ENCODE results near the gene LEFTY2. TPM values are rescaled to one million over a fixed set of nuclear protein-coding genes. Genes with fewer than 3 reads are reported as not detected.
A peak's percentile ranks its signal among the peaks of the same experiment; 100 is the strongest.

Gene LEFTY2
- total RNA-seq, 1 donor from 2014 or later, result 1.2 TPM

DNA sequence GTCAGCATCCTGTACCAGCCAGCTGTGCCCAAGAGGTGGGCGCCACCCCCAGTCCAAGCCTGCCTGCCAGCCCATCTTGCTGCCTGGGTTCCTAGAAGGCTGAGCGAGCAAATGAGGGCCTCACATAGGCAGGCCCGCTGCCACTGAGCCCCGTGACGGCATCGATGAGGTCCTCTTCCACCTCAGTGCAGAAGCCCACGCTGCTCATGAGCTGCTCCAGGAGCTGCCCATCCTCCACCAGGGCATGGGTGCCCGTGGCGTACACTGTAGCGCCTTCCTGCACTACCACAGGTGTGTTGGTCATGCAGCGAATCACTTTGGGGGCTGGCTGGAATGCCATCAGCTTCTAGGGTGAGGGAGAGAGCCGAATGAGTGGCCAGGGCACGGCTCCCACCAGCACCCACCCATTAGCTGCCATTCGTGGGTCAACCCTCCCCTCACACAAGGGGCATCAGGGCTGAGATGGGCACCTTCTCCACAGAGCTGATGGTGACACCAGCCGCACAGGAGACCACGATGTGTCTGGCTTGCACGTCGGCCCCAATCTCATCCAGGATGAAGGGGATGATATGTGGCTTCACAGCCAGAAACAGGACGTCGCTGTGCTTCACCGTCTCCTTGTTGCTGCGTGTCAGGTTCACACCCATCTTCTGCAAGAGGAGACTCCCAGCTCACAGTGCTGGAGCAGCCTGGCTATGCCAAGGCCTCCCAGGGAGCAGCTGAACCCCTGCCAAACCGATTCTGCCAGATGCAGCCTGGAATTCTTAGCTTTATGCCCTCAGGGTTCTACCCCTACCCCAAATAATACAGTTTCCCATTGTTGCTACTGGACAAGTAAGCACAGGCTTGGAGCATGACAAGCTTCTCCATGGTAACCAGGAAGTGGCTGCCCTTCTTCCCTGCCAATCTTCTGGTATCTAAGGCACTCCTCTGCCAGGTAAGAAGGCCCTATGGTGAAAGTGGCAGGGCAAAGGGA lies 19.0 kb downstream of the LEFTY2 start:
- H3K27me3 ChIP-seq (ENCODE audit: low read depth), result no peaks in the 10 kb centered on the region
- DNase-seq (peak; percentile 35), ATAC-seq (no peak)
- peaks cover 33% of the 10 kb centered on the region for H3K36me3 ChIP-seq
- intact Hi-C loops (cut with DNase I), result no loop called here
- H3K4me3 ChIP-seq, result no peak overlapping the region
- TF ChIP-seq, protein P1, sequence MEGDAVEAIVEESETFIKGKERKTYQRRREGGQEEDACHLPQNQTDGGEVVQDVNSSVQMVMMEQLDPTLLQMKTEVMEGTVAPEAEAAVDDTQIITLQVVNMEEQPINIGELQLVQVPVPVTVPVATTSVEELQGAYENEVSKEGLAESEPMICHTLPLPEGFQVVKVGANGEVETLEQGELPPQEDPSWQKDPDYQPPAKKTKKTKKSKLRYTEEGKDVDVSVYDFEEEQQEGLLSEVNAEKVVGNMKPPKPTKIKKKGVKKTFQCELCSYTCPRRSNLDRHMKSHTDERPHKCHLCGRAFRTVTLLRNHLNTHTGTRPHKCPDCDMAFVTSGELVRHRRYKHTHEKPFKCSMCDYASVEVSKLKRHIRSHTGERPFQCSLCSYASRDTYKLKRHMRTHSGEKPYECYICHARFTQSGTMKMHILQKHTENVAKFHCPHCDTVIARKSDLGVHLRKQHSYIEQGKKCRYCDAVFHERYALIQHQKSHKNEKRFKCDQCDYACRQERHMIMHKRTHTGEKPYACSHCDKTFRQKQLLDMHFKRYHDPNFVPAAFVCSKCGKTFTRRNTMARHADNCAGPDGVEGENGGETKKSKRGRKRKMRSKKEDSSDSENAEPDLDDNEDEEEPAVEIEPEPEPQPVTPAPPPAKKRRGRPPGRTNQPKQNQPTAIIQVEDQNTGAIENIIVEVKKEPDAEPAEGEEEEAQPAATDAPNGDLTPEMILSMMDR (IDR thresholded peaks at IDR 0.05), result no peak
- no peak overlapping the region for H3K27ac ChIP-seq
- H3K9me3 ChIP-seq, result no peaks in the 10 kb centered on the region
- peaks cover 39% of the 10 kb centered on the region for H3K4me1 ChIP-seq

DNA sequence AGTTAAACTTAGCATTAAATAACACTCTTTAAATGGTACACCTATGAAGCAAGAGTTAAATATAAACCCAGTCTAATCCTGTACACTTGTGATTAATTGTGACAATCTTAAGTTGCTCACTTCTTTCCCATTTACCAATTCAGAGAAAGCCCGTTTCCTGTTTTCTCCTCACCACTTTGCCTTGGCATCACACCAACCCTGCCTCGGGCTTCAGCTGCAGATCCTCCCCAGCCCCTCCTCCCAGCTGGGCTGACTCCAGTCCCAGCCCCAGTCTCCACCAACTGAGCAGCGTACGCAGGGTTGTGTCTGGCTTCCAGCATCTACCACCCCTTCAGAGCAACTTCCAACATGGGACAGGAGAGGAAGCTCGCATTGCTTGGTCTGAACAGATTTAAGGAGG lies 21.1 kb downstream of the LEFTY2 start:
- TF ChIP-seq, protein P1 (IDR thresholded peaks at IDR 0.05), result no peak
- H3K9me3 ChIP-seq, result no peaks in the 10 kb centered on the region
- ATAC-seq (no peak), DNase-seq (peak; percentile 76)
- H3K36me3 ChIP-seq, result peaks cover 53% of the 10 kb centered on the region
- no peak overlapping the region for H3K4me3 ChIP-seq
- peaks cover 37% of the 10 kb centered on the region for H3K4me1 ChIP-seq
- intact Hi-C loops (cut with DNase I), result no loop called here
- H3K27ac ChIP-seq, result peak overlapping the region; percentile 34
- H3K27me3 ChIP-seq (ENCODE audit: low read depth), result no peaks in the 10 kb centered on the region

DNA sequence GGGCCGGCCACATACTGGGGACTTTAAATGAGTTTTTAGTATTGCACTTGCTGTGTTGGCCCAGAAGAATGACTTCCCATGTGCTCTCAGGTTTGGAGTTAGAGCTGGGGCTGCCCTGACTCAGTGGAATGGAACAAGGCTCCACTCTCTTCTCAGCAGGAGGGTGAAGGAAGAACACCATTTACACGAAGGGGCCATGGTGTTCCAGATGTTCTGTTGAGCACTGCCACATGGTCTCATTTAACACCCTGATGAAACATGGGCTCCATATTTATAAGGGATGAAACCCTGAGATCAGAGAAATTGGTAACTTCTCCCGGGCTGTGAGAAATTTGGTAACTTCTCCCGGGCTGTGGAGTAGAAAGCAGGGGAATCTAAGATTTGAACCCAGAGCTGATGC lies 22.7 kb downstream of the LEFTY2 start:
- Histone ChIP-seq H3K9me3 (no peaks in the 10 kb centered on the region), H3K27ac (no peak overlapping the region), H3K27me3 (ENCODE audit: low read depth) (no peaks in the 10 kb centered on the region), H3K36me3 (peaks cover 54% of the 10 kb centered on the region), H3K4me3 (no peak overlapping the region), H3K4me1 (peaks cover 29% of the 10 kb centered on the region)
- DNase-seq (no peak), ATAC-seq (no peak)
- intact Hi-C loops (cut with DNase I), result no loop called here
- TF ChIP-seq, protein P1 (IDR thresholded peaks at IDR 0.05), result no peak

DNA sequence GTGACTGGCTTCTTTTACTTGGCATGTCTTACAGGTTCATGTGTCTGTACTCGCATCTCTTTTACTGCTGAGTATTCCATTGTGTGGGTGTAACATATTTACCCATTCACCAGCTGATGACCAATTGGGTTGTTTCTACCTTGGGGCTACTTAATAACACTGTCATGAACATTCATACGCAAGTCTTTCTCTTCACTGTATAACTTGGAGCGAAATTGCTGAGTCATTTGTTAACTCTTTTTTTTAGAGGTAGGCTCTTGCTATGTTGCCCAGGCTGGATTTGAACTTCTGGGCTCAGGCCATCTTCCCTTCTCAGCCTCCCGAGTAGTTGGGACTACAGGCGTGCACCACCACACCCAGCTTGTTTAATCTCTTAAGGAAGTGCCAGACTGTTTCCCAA lies 23.5 kb downstream of the LEFTY2 start:
- Histone ChIP-seq H3K27me3 (ENCODE audit: low read depth) (no peaks in the 10 kb centered on the region), H3K27ac (no peak overlapping the region), H3K9me3 (no peaks in the 10 kb centered on the region), H3K36me3 (peaks cover 54% of the 10 kb centered on the region), H3K4me1 (peaks cover 21% of the 10 kb centered on the region), H3K4me3 (no peak overlapping the region)
- DNase-seq, result no peak
- intact Hi-C loops (cut with DNase I), result no loop called here
- TF ChIP-seq, protein P1 (IDR thresholded peaks at IDR 0.05), result no peak
- no peak for ATAC-seq

DNA sequence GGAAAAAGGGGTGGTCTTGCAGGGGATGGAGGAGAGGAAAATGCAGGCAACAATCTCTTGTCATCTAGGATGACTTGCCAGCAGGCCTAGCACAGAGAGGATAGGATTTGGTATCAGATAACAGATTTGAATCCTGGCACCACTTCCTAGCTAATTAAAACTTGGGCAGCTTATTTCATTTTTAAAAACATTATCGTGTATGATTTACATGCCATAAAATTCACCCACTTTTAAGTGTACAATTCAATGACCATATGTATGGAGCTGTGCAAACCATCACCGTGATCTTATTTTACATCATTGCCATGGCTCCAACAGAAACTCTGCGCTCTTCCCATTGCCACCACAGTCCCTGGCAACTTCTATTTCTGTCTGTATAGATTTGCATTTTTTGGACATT lies 23.9 kb downstream of the LEFTY2 start:
- H3K36me3 ChIP-seq, result peaks cover 51% of the 10 kb centered on the region
- DNase-seq (no peak), ATAC-seq (no peak)
- H3K4me3 ChIP-seq, result no peak overlapping the region
- intact Hi-C loops (cut with DNase I), result no loop called here
- TF ChIP-seq, protein P1 (IDR thresholded peaks at IDR 0.05), result no peak
- no peaks in the 10 kb centered on the region for H3K27me3 ChIP-seq (ENCODE audit: low read depth)
- H3K4me1 ChIP-seq, result peaks cover 17% of the 10 kb centered on the region
- H3K27ac ChIP-seq, result no peak overlapping the region
- no peaks in the 10 kb centered on the region for H3K9me3 ChIP-seq

Data from lower lobe of right lung (tissue), 2 donors.